A549 (cell line): ENCODE results near the gene GRHL3. TPM values are rescaled to one million over a fixed set of nuclear protein-coding genes. Genes with fewer than 3 reads are reported as not detected.

Experiments used
- ATAC-seq, 2 experiments: fragments of 200-7000 bp in 1 of 2; fragments of >200 bp in 1 of 2; cut with Nextera tagmentation in 1 of 2; cut with Tn5 transposase in 1 of 2; 3 replicates each; pipeline versions ENCODE4 v1.8.0 to v1.9.1; 2018 to 2020; ENCODE audit warnings: mild to moderate bottlenecking in 1 of 2, moderate library complexity in 1 of 2
- CTCF ChIA-PET: fragments of 300-600 bp; sonication (Branson Sonifier 250); formaldehyde crosslinking; extraction: SDS; loops from one replicate; lab custom pipeline; 2021; ENCODE audit warnings: antibody characterized with exemption, inconsistent platforms; lab: Yijun Ruan, JAX
- POLR2A ChIA-PET: fragments of 350-600 bp; formaldehyde crosslinking; extraction: SDS; loops from one replicate; lab custom pipeline; 2021; ENCODE audit warnings: antibody characterized with exemption, inconsistent platforms; lab: Yijun Ruan, JAX
- DNase-seq, 2 experiments: peaks; one replicate each; pipeline versions ENCODE4 v3.0.0 to v3.0.0-alpha.2; 2011 to 2016; ENCODE audit warnings: low read depth in 1 of 2, low spot score in 1 of 2
- FAIRE-seq: peaks from 2 replicates; lab custom pipeline; 2011; peaks lifted over from hg19 to GRCh38; lab: Jason Lieb, UNC
- H3K27ac ChIP-seq, 2 experiments: fragments of >200 bp; sonication (Bioruptor Twin); formaldehyde crosslinking; 3 replicates each; pipeline ENCODE4 v1.5.1; 2016 to 2017
- H3K4me1 ChIP-seq: fragments of >200 bp; sonication (Bioruptor Twin); formaldehyde crosslinking; 3 replicates; pipeline ENCODE4 v1.6.1; 2016
- H3K4me2 ChIP-seq: fragments of >200 bp; sonication (Bioruptor Twin); formaldehyde crosslinking; 3 replicates; pipeline ENCODE4 v1.6.1; 2016
- H3K4me3 ChIP-seq: fragments of >200 bp; sonication (Bioruptor Twin); formaldehyde crosslinking; 3 replicates; pipeline ENCODE4 v1.5.1; 2016
- H3K9me3 ChIP-seq: fragments of >200 bp; sonication (Bioruptor Twin); formaldehyde crosslinking; 3 replicates; pipeline ENCODE4 v1.6.1; 2016
- ATOH8 ChIP-seq: fragments of 250-450 bp; sonication (Bioruptor Pico); IDR thresholded peaks from 2 replicates; pipeline ENCODE4 v1.5.0; 2020; ENCODE audit warnings: low read depth, mild to moderate bottlenecking, moderate library complexity
- BHLHE40 ChIP-seq: IDR thresholded peaks from 2 replicates; pipeline ENCODE4 v1.6.1; 2012; ENCODE audit warnings: low read depth, low read length, inconsistent platforms
- CTCF ChIP-seq: fragments of >200 bp; sonication (Bioruptor Twin); formaldehyde crosslinking; IDR thresholded peaks from 3 replicates; pipeline ENCODE4 v1.5.1; 2016
- EHF ChIP-seq: fragments of 250-450 bp; sonication (Bioruptor Pico); IDR thresholded peaks from 2 replicates; pipeline ENCODE4 v1.5.0; 2020; ENCODE audit warnings: mild to moderate bottlenecking
- MAFK ChIP-seq: fragments of 450-650 bp; IDR thresholded peaks from 2 replicates; pipeline ENCODE4 v1.6.1; 2014; ENCODE audit not compliant: partially characterized antibody
- NFE2L2 ChIP-seq: fragments of 150-350 bp; conservative IDR thresholded peaks from 2 replicates; pipeline ENCODE4 v1.6.1; 2014; ENCODE audit warnings: low read length
- PBX3 ChIP-seq: IDR thresholded peaks from 2 replicates; pipeline ENCODE4 v1.6.1; 2012
- RAD21 ChIP-seq, 2 experiments: fragments of >200 bp in 1 of 2; sonication (Bioruptor Twin) in 1 of 2; formaldehyde crosslinking in 1 of 2; IDR thresholded peaks in 1 of 2; conservative IDR thresholded peaks in 1 of 2; 2 replicates in 1 of 2; 3 replicates in 1 of 2; pipeline ENCODE4 v1.6.1; 2012 to 2018; ENCODE audit warnings: inconsistent platforms in 1 of 2
- RNF2 ChIP-seq: fragments of 200-600 bp; sonication (generic); IDR thresholded peaks from 2 replicates; pipeline ENCODE4 v1.6.1; 2016; ENCODE audit warnings: low read depth, mild to moderate bottlenecking, antibody characterized with exemption, moderate library complexity, borderline replicate concordance
- SMC3 ChIP-seq: fragments of >200 bp; sonication (Bioruptor Twin); formaldehyde crosslinking; IDR thresholded peaks from 3 replicates; pipeline ENCODE4 v1.6.1; 2018; ENCODE audit warnings: inconsistent platforms
- SREBF2 ChIP-seq: fragments of 450-650 bp; IDR thresholded peaks from 2 replicates; pipeline ENCODE4 v1.6.1; 2014; ENCODE audit warnings: mild to moderate bottlenecking, moderate library complexity
- ZNF302 ChIP-seq: fragments of 250-450 bp; sonication (Bioruptor Pico); IDR thresholded peaks from 2 replicates; pipeline ENCODE4 v1.9.0; 2021; ENCODE audit warnings: inconsistent platforms, mild to moderate bottlenecking, moderate library complexity
- WGBS: methylation state at CpG from one replicate; pipeline ENCODE4 v1.1.6; 2017; ENCODE audit errors: missing lambda C conversion rate; 5-methylcytosine and 5-hydroxymethylcytosine counted together
- polyA plus RNA-seq, 4 experiments: library from polyadenylated mRNA; depleted of rRNA in 3 of 4; stranded (reverse); fragments of >200 nt; fragmentation: RNase III in 1 of 4; extraction: RNeasy Plus Mini Kit Qiagen cat#74134 plus additional on column Dnase treatment in 1 of 4; gene quantifications; 2 replicates in 3 of 4; 3 replicates in 1 of 4; pipeline ENCODE4 v1.2.3, GENCODE V29; 2011 to 2017
- TF ChIP-seq, protein P1 (sequence below): IDR thresholded peaks from 2 replicates; pipeline ENCODE4 v1.6.1; 2012; ENCODE audit warnings: low read depth, borderline replicate concordance
- TF ChIP-seq, protein P2 (sequence below): fragments of 250-450 bp; sonication (Bioruptor Pico); IDR thresholded peaks from 2 replicates; pipeline ENCODE4 v1.5.0; 2021; ENCODE audit warnings: mild to moderate bottlenecking, moderate library complexity, borderline replicate concordance
- TF ChIP-seq, protein P3 (sequence below): fragments of 450-650 bp; IDR thresholded peaks from 2 replicates; pipeline ENCODE4 v1.6.1; 2014; ENCODE audit warnings: antibody characterized with exemption
- TF ChIP-seq, protein P4 (sequence below): fragments of 200-600 bp; sonication (generic); IDR thresholded peaks from 2 replicates; pipeline ENCODE4 v1.6.1; 2016; ENCODE audit warnings: antibody characterized with exemption, mild to moderate bottlenecking, moderate library complexity

Gene GRHL3
- polyA plus RNA-seq, 2 of the 4 experiments (the other 2 are of a cell fraction), result 0.58 to 1.6 TPM

- TF ChIP-seq PBX3 (no peak), RAD21 (conservative IDR thresholded peaks at IDR 0.05 in 1 of 2, IDR thresholded peaks at IDR 0.05 in 1 of 2) (peak; percentile 96 to 97)
- TF ChIP-seq, all 56 proteins: peak for 4
Observed at GRCh38 chr1:24390924-24391782, 72.0 kb downstream of the GRHL3 start (continued).

GRCh38 chr1:24391882-24392603 is 72.9 kb downstream of the GRHL3 start:
- H3K9me3 ChIP-seq, result no peaks in the 10 kb centered on the region
- ChIA-PET CTCF (interaction anchor here (0.6 to 23.6 kb wide), 81 partner anchors 9 to 624 kb away, joined by 3 to 748 read pairs (median 4); partner anchors contain the start of genes GALE, GRHL3, IFNLR1 and NIPAL3), POLR2A (interaction anchor here (1.5 to 2.1 kb wide), 3 partner anchors 190 to 242 kb away, joined by 6 to 10 read pairs (median 8); no protein-coding TSS in a partner anchor)
- 41% methylated on average over 11 of the region's 11 CpGs for WGBS
- H3K4me2 ChIP-seq, result peak overlapping the region; percentile 46
- ATAC-seq, result peak; percentile 85 to 91
- peak; percentile 76 for TF ChIP-seq CTCF
- peak; percentile 85 to 89 for TF ChIP-seq RAD21 (conservative IDR thresholded peaks at IDR 0.05 in 1 of 2, IDR thresholded peaks at IDR 0.05 in 1 of 2)
- TF ChIP-seq, protein P1, sequence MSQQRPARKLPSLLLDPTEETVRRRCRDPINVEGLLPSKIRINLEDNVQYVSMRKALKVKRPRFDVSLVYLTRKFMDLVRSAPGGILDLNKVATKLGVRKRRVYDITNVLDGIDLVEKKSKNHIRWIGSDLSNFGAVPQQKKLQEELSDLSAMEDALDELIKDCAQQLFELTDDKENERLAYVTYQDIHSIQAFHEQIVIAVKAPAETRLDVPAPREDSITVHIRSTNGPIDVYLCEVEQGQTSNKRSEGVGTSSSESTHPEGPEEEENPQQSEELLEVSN, result no peak
- peak; percentile 79 for TF ChIP-seq SMC3
- H3K4me1 ChIP-seq, result peaks cover 55% of the 10 kb centered on the region
- no peak for FAIRE-seq
- H3K4me3 ChIP-seq, result no peak overlapping the region
- H3K27ac ChIP-seq, result peak overlapping the region; percentile 56 to 81; a peak in 5 of 6 replicates
- peak; percentile 59 to 63 for DNase-seq

- ChIA-PET CTCF (interaction anchor here (0.6 to 23.6 kb wide), 50 partner anchors 10 to 592 kb away, joined by 3 to 748 read pairs (median 10); partner anchors contain the start of genes GALE, GRHL3, NIPAL3 and STPG1), POLR2A (interaction anchor here (1.5 to 2.1 kb wide), 2 partner anchors 193 to 242 kb away, joined by 6 to 10 read pairs; no protein-coding TSS in a partner anchor)
- H3K4me1 ChIP-seq, result peaks cover 50% of the 10 kb centered on the region
- no peaks in the 10 kb centered on the region for H3K9me3 ChIP-seq
- no peak for DNase-seq
- H3K4me2 ChIP-seq, result no peak overlapping the region
- no peak for FAIRE-seq
- H3K27ac ChIP-seq, result peak overlapping the region in 1 of 2 experiments; percentile 51; a peak in 1 of 6 replicates
- ATAC-seq, result peak in 1 of 2 experiments; percentile 8; a peak in 1 of 6 replicates
- WGBS, result 85% methylated on average over 4 of the region's 4 CpGs
- H3K4me3 ChIP-seq, result no peak overlapping the region
- TF ChIP-seq NFE2L2 (no peak), BHLHE40 (no peak), RNF2 (no peak), ZNF302 (CRISPR knock-in tag) (no peak), EHF (CRISPR knock-in tag) (no peak), MAFK (no peak), RAD21 (conservative IDR thresholded peaks at IDR 0.05 in 1 of 2, IDR thresholded peaks at IDR 0.05 in 1 of 2) (no peak), ATOH8 (no peak), SREBF2 (no peak)
- TF ChIP-seq, protein P1, result no peak
- TF ChIP-seq, protein P2, sequence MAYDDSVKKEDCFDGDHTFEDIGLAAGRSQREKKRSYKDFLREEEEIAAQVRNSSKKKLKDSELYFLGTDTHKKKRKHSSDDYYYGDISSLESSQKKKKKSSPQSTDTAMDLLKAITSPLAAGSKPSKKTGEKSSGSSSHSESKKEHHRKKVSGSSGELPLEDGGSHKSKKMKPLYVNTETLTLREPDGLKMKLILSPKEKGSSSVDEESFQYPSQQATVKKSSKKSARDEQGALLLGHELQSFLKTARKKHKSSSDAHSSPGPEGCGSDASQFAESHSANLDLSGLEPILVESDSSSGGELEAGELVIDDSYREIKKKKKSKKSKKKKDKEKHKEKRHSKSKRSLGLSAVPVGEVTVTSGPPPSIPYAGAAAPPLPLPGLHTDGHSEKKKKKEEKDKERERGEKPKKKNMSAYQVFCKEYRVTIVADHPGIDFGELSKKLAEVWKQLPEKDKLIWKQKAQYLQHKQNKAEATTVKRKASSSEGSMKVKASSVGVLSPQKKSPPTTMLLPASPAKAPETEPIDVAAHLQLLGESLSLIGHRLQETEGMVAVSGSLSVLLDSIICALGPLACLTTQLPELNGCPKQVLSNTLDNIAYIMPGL, result no peak
- TF ChIP-seq, protein P3, sequence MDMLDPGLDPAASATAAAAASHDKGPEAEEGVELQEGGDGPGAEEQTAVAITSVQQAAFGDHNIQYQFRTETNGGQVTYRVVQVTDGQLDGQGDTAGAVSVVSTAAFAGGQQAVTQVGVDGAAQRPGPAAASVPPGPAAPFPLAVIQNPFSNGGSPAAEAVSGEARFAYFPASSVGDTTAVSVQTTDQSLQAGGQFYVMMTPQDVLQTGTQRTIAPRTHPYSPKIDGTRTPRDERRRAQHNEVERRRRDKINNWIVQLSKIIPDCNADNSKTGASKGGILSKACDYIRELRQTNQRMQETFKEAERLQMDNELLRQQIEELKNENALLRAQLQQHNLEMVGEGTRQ, result no peak
- TF ChIP-seq, protein P4, sequence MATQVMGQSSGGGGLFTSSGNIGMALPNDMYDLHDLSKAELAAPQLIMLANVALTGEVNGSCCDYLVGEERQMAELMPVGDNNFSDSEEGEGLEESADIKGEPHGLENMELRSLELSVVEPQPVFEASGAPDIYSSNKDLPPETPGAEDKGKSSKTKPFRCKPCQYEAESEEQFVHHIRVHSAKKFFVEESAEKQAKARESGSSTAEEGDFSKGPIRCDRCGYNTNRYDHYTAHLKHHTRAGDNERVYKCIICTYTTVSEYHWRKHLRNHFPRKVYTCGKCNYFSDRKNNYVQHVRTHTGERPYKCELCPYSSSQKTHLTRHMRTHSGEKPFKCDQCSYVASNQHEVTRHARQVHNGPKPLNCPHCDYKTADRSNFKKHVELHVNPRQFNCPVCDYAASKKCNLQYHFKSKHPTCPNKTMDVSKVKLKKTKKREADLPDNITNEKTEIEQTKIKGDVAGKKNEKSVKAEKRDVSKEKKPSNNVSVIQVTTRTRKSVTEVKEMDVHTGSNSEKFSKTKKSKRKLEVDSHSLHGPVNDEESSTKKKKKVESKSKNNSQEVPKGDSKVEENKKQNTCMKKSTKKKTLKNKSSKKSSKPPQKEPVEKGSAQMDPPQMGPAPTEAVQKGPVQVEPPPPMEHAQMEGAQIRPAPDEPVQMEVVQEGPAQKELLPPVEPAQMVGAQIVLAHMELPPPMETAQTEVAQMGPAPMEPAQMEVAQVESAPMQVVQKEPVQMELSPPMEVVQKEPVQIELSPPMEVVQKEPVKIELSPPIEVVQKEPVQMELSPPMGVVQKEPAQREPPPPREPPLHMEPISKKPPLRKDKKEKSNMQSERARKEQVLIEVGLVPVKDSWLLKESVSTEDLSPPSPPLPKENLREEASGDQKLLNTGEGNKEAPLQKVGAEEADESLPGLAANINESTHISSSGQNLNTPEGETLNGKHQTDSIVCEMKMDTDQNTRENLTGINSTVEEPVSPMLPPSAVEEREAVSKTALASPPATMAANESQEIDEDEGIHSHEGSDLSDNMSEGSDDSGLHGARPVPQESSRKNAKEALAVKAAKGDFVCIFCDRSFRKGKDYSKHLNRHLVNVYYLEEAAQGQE, result no peak
Observed at GRCh38 chr1:24392604-24392946, 73.4 kb downstream of the GRHL3 start.
